ENCODE results near the gene FAM193A.

- no peak for TF ChIP-seq EP300 (IDR thresholded peaks at IDR 0.05)
- no peak for TF ChIP-seq CTCF (IDR thresholded peaks at IDR 0.05)
- TF ChIP-seq POLR2AphosphoS5 (IDR thresholded peaks at IDR 0.05), result no peak
Observed at GRCh38 chr4:2722033-2722432, 185.6 kb downstream of the FAM193A start.
